ENCODE results near the gene PHF23.

- TF ChIP-seq CTCF (IDR thresholded peaks at IDR 0.05; ENCODE audit: insufficient read depth, low read length) = no peak
- no peak for TF ChIP-seq REST (IDR thresholded peaks at IDR 0.05; ENCODE audit: insufficient replicate concordance, low read depth)
- no peak for TF ChIP-seq POLR2AphosphoS5 (IDR thresholded peaks at IDR 0.05; ENCODE audit: low read depth)
These were observed 7.1 kb downstream of the PHF23 start for GRCh38 chr17:7232114-7232513.
